ENCODE data around the gene PCDHGA12. TPM values are rescaled to one million over a fixed set of nuclear protein-coding genes. Genes with fewer than 3 reads are reported as not detected.
A peak's percentile ranks its signal among the peaks of the same experiment; 100 is the strongest.
"Not testable (repeated sequence)": the region's sequence is repeated elsewhere in the genome, so short reads cannot be mapped to it uniquely, and the experiment has no call there.

Gene PCDHGA12
- total and polyA plus RNA-seq, 2 experiments from 2014 or later, result 0.66 to 0.70 TPM

- Histone ChIP-seq H3K79me2 (peaks cover 25% of the 10 kb centered on the region), H4K20me1 (ENCODE audit: insufficient read depth, poor library complexity, severe bottlenecking) (no peaks in the 10 kb centered on the region), H2AFZ (no peak overlapping the region), H3K27me3 (no peaks in the 10 kb centered on the region), H3K9me2 (replicated peaks; ENCODE audit: insufficient read depth) (no peaks in the 10 kb centered on the region), H3K4me2 (peak overlapping the region; percentile 41), H3K4me1 (ENCODE audit: insufficient read depth) (no peaks in the 10 kb centered on the region), H3K27ac (no peak overlapping the region), H3K36me3 (replicated peaks; ENCODE audit: insufficient read depth, low read depth) (peaks cover 7% of the 10 kb centered on the region), H3K4me3 (no peak overlapping the region), H3K9me3 (ENCODE audit: low read depth) (peaks cover 43% of the 10 kb centered on the region)
- 97% methylated on average over 3 of the region's 3 CpGs for WGBS (ENCODE audit: low lambda C conversion rate, missing lambda C conversion rate)
- DNase-seq (ENCODE audit: low spot score), result no peak
- no peak for TF ChIP-seq CTCF (IDR thresholded peaks at IDR 0.05; ENCODE audit: poor library complexity)
Observed at GRCh38 chr5:141411575-141411974, 18.7 kb upstream of the PCDHGA12 start.

GRCh38 chr5:141412854-141413539 lies 17.3 kb upstream of the PCDHGA12 start, which contains the start of gene PCDHGA10:
TSS of gene PCDHGA10 (plus strand) at chr5:141412987. CDS start at chr5:141413176, 189 bp downstream.
- Histone ChIP-seq H3K4me3 (peak within 1 kb of the TSS; percentile 44), H2AFZ (peak within 1 kb of the TSS; percentile 53), H3K9me2 (replicated peaks; ENCODE audit: insufficient read depth) (no peaks in the 10 kb centered on the region)

GRCh38 chr5:141413540-141414069 lies 16.7 kb upstream of the PCDHGA12 start:
- H4K20me1 ChIP-seq (ENCODE audit: insufficient read depth, poor library complexity, severe bottlenecking), result no peaks in the 10 kb centered on the region
- no peak for TF ChIP-seq EZH2phosphoT487 (IDR thresholded peaks at IDR 0.05; ENCODE audit: low read depth, severe bottlenecking, unreplicated experiment)
- no peak for TF ChIP-seq CTCF (IDR thresholded peaks at IDR 0.05; ENCODE audit: poor library complexity)
- TF ChIP-seq EZH2 (IDR thresholded peaks at IDR 0.05; ENCODE audit: borderline replicate concordance), result no peak
- peaks cover 49% of the 10 kb centered on the region for H3K9me3 ChIP-seq (ENCODE audit: low read depth)
- peaks cover 4% of the 10 kb centered on the region for H3K36me3 ChIP-seq (replicated peaks; ENCODE audit: insufficient read depth, low read depth)
- no peak for DNase-seq (ENCODE audit: low spot score)
- peaks cover 24% of the 10 kb centered on the region for H3K79me2 ChIP-seq
- peak overlapping the region; percentile 53 for H2AFZ ChIP-seq
- H3K27me3 ChIP-seq, result no peaks in the 10 kb centered on the region
- H3K4me2 ChIP-seq, result peak overlapping the region; percentile 73
- peak overlapping the region; percentile 4 for H3K4me3 ChIP-seq
- no peak overlapping the region for H3K27ac ChIP-seq
- no peaks in the 10 kb centered on the region for H3K9me2 ChIP-seq (replicated peaks; ENCODE audit: insufficient read depth)
- 74% methylated on average over 25 of the region's 25 CpGs for WGBS (ENCODE audit: low lambda C conversion rate, missing lambda C conversion rate)
- no peaks in the 10 kb centered on the region for H3K4me1 ChIP-seq (ENCODE audit: insufficient read depth)

More at GRCh38 chr5:141412854-141413539, 17.3 kb upstream of the PCDHGA12 start, which contains the start of gene PCDHGA10:
- peaks cover 25% of the 10 kb centered on the region for H3K79me2 ChIP-seq
- no peaks in the 10 kb centered on the region for H4K20me1 ChIP-seq (ENCODE audit: insufficient read depth, poor library complexity, severe bottlenecking)
- H3K27me3 ChIP-seq, result no peaks in the 10 kb centered on the region
- TF ChIP-seq EZH2phosphoT487 (IDR thresholded peaks at IDR 0.05; ENCODE audit: low read depth, severe bottlenecking, unreplicated experiment) (no peak), EZH2 (IDR thresholded peaks at IDR 0.05; ENCODE audit: borderline replicate concordance) (no peak), CTCF (IDR thresholded peaks at IDR 0.05; ENCODE audit: poor library complexity) (peak; percentile 49)
- peak within 1 kb of the TSS; percentile 73 for H3K4me2 ChIP-seq
- WGBS (ENCODE audit: low lambda C conversion rate, missing lambda C conversion rate), result 49% methylated on average over 31 of the region's 31 CpGs
- peaks cover 4% of the 10 kb centered on the region for H3K36me3 ChIP-seq (replicated peaks; ENCODE audit: insufficient read depth, low read depth)
- DNase-seq (ENCODE audit: low spot score), result peak; percentile 74
- peak within 1 kb of the TSS; percentile 54 for H3K27ac ChIP-seq
- H3K4me1 ChIP-seq (ENCODE audit: insufficient read depth), result no peaks in the 10 kb centered on the region
- peaks cover 44% of the 10 kb centered on the region for H3K9me3 ChIP-seq (ENCODE audit: low read depth)

- Histone ChIP-seq H3K9me3 (ENCODE audit: low read depth) (peaks cover 49% of the 10 kb centered on the region), H3K79me2 (peaks cover 16% of the 10 kb centered on the region)
- not testable (repeated sequence) for H3K4me3 ChIP-seq; H3K4me2 ChIP-seq; DNase-seq (ENCODE audit: low spot score); H3K9me2 ChIP-seq (replicated peaks; ENCODE audit: insufficient read depth); H3K36me3 ChIP-seq (replicated peaks; ENCODE audit: insufficient read depth, low read depth); H2AFZ ChIP-seq; H4K20me1 ChIP-seq (ENCODE audit: insufficient read depth, poor library complexity, severe bottlenecking); H3K27ac ChIP-seq; H3K4me1 ChIP-seq (ENCODE audit: insufficient read depth); H3K27me3 ChIP-seq
- WGBS (ENCODE audit: low lambda C conversion rate, missing lambda C conversion rate), result 99% methylated on average over 43 of the region's 46 CpGs
Observed at GRCh38 chr5:141414548-141415274, 15.6 kb upstream of the PCDHGA12 start.

GRCh38 chr5:141415275-141415618 lies 15.1 kb upstream of the PCDHGA12 start:
- not testable (repeated sequence) for H3K27me3 ChIP-seq; H3K4me1 ChIP-seq (ENCODE audit: insufficient read depth); H3K9me2 ChIP-seq (replicated peaks; ENCODE audit: insufficient read depth)

More at GRCh38 chr5:141415275-141415618, 15.1 kb upstream of the PCDHGA12 start:
- peaks cover 52% of the 10 kb centered on the region for H3K9me3 ChIP-seq (ENCODE audit: low read depth)
- peaks cover 17% of the 10 kb centered on the region for H3K79me2 ChIP-seq
- not testable (repeated sequence) for H4K20me1 ChIP-seq (ENCODE audit: insufficient read depth, poor library complexity, severe bottlenecking); H3K4me3 ChIP-seq; H3K4me2 ChIP-seq; H3K27ac ChIP-seq; H3K36me3 ChIP-seq (replicated peaks; ENCODE audit: insufficient read depth, low read depth); H2AFZ ChIP-seq; DNase-seq (ENCODE audit: low spot score)
- over 99% methylated on average over 22 of the region's 24 CpGs for WGBS (ENCODE audit: low lambda C conversion rate, missing lambda C conversion rate)
